GM12801 (cell line): ENCODE data around the gene GMPS.

Experiments used
- TF ChIP-seq, protein P1 (sequence below): IDR thresholded peaks from one replicate; pipeline ENCODE4 v1.5.1; 2011; ENCODE audit warnings: control low read depth; ENCODE audit not compliant: insufficient read length; ENCODE audit errors: extremely low read depth

GMPS gene

DNA sequence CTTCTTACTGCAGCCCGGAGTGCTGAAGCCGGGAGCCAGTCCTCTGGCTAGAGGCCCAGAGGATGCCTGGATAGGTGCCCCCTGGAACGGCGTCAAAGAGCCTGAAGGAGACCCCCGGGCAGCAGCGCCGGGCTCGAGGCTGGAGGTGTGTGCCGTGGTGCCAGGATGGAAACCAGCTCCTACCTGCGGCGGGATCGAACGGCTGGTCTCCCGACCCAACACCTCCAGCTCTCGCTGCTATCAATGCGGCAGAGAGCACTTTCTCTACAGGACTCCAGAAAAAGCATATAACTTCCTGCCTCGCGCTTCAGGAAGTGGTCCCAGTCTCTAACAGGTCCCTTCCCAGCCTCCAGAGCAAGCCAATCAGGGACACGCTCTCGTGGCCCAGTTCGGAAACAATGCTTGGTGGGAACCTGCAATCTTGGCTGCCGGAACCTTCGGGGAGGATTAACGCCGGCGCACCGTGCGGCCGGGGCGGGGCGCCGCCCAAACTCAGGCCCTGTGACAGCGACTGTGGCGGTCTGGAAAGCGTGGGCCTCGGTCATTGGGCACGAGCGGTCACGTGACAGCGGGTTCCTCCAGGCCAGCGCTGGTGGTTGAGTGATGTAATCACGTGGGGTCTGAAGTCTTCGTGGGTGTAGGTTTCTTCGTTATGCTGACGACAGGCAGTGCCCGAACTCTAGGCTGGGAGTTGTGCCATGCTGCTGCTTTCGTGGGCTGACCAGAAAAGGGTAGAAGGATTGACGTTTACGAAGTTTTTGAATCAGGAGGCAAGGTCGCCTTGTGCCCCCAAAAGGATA, 16.1 kb upstream of the GMPS start, which contains the start of gene SLC33A1:
Gene SLC33A1, minus strand, starts transcription at position 287 of the 800 bp plus-strand sequence. CDS start 430 bp downstream, outside the sequence.
- TF ChIP-seq, protein P1, sequence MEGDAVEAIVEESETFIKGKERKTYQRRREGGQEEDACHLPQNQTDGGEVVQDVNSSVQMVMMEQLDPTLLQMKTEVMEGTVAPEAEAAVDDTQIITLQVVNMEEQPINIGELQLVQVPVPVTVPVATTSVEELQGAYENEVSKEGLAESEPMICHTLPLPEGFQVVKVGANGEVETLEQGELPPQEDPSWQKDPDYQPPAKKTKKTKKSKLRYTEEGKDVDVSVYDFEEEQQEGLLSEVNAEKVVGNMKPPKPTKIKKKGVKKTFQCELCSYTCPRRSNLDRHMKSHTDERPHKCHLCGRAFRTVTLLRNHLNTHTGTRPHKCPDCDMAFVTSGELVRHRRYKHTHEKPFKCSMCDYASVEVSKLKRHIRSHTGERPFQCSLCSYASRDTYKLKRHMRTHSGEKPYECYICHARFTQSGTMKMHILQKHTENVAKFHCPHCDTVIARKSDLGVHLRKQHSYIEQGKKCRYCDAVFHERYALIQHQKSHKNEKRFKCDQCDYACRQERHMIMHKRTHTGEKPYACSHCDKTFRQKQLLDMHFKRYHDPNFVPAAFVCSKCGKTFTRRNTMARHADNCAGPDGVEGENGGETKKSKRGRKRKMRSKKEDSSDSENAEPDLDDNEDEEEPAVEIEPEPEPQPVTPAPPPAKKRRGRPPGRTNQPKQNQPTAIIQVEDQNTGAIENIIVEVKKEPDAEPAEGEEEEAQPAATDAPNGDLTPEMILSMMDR, result no peak

DNA sequence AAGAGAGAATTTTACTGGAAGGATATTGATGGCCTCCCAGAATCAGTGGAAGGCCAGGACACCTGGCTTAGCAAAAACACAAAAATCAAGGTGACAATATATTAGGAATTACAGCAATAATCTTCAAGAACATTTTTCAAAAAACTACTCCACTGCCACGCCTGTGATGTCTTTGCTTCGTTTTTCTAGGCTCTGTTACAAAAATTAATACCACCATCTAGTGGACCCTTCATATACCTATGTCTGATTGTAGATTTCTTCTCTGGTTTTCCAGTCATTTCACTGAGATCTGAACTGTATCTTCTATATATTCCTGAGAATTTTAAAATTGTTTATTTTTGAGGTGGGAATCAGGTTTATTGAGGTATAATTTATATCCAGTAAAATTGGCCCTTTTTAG, 10.6 kb upstream of the GMPS start:
- TF ChIP-seq, protein P1, result no peak

DNA sequence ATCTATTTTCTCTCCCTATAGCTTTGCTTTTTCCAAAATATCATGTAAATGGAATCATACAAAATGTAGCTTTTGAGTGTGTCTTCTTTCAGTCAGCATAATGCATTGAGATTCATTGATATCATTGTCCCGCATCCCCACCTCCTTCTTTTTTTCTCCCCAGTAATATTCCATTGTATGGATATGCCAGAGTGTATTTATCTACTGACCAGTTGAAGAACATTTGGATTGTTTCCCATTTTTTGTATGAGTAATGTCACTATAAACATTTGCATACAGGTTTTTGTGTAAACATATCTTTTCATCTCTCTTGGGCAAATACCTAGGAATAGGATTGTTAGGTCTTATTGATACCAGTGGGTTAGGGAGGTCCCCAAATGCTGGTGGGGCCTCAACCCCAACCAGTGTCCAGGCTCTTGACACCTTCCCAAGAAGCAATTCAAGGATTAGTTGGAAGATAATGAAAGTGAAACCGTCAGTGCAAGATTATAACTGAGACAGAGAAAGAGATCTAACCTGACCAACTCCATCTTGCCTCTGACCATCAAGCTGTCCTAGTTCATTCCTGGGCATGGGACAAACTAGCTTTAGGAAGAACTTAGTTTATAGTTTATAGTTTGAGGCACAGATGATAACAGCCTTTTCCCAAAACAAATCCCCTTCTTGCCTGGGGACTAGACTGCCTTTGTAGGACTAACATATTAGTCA, 8.8 kb upstream of the GMPS start:
- TF ChIP-seq, protein P1, result no peak

DNA sequence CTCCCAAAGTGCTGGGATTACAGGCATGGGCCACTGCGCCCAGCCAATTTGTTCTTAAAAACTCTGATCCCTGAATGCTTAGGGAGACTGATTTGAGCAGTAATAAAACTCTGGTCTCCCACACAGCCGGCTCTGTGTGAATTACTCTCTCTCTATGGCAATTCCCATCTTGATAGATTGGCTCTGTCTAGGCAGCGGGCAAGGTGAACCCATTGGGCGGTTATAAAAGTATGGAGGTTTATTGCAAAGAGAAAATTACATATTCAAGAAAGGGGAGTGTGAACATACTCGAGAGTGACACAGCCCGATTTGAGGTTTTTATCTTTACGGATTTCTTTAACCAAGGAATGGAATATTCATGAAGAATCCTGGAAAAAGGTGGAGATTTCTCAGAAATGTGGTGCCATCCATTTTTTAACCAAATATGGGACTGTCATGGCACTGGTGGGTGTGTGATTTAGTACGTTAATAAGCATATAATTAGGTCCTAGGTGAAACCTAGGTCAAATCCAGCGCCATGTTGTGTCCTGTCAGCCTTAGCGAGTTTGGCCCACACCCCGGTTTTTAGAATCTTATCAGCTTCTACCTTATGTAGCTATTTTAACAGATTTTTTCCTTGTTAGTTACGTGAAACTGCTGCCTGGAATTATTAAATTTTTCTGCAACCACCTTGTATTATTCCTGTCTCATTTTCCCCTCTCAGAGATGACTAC, 7.2 kb upstream of the GMPS start:
- TF ChIP-seq, protein P1, result no peak

DNA sequence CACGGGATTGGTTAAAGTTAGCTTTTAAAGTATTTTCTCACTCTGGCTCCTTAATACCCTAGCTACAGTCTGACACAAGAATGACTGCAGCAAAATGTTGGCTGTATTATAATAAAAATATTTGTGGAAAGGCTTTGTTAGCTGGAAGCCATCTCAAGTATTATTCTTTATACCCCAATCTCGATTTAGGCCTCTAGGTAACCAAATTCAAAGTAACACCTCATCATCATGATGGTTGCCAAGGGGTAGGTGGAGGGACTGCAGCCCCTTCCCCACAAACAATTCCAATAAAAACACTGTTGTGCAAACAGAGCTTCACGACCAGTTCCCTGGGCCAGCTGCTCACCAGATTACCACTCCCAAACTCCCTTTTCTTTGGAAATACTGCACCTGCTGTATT, 759 bp upstream of the GMPS start:
- TF ChIP-seq, protein P1, result no peak

DNA sequence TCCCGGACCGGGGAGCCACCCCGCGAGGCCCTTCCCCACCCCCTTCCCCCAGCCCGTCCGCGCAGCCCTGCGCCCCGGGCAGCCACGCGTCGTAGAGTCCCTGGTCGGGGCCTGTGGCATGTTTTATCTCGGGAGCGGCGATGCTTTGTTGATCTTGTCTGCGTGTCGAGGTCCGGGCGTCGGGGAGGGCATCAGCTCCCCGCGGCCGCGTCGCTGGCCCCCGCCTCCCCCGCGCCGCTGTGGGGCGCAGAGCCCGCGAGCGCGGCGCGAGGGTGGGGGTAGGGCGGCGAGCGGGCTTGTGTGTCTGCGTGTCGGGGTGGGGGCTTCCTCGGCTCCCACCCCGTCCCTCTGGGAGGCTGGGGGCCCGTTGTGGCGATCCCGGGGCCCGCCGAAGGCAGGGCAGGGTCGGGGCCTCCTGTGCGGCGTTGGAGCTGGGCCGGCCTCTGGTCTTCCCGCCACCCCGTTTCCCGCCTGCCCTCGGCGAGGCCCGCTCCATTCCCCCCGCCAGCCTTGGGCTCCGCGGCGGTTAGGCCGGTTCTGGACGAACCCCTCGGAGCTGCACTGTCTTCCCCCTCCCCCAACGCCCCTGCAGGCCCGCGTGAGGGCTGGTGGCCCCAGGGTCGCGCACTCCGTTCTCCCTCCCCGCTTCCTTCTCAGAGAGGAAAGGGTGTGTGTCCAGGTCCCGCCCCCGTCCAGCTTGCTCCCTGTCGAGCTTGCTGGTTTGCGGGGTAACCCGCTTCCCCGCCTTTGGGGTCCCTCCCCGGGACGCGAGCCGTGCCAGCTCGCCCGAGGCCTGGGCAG, 695 bp downstream of the GMPS start:
- TF ChIP-seq, protein P1, result no peak
